Subcutaneous adipose tissue (tissue), 4 donors: ENCODE measurements around the gene APOD. TPM values are rescaled to one million over a fixed set of nuclear protein-coding genes. Genes with fewer than 3 reads are reported as not detected.

Source experiments
- CTCF ChIP-seq: fragments of 450-650 bp; IDR thresholded peaks from one replicate; pipeline ENCODE4 v1.5.1; 2016; ENCODE audit warnings: low read depth, mild to moderate bottlenecking, control low read depth, antibody characterized with exemption, moderate library complexity
- total RNA-seq, 4 donors: library from RNA; depleted of rRNA; stranded (reverse); fragments of >200 nt; gene quantifications; one replicate each; pipeline ENCODE4 v1.1.0, GENCODE V29; 2016

APOD gene
- total RNA-seq, 4 donors from 2014 or later = 717 to 1,841 (median 1,266) TPM

- no peak for TF ChIP-seq CTCF
Measured at GRCh38 chr3:195573611-195574496, 9.9 kb downstream of the APOD start.

- TF ChIP-seq CTCF = no peak
Measured at GRCh38 chr3:195571361-195571760, 12.4 kb downstream of the APOD start.

GRCh38 chr3:195570912-195571311, 12.8 kb downstream of the APOD start:
- TF ChIP-seq CTCF = no peak

GRCh38 chr3:195570344-195570743, 13.4 kb downstream of the APOD start:
- TF ChIP-seq CTCF = no peak

- no peak for TF ChIP-seq CTCF
Measured at GRCh38 chr3:195568630-195569029, 15.1 kb downstream of the APOD start.

GRCh38 chr3:195566797-195567196, 16.9 kb downstream of the APOD start:
- TF ChIP-seq CTCF = no peak

- no peak for TF ChIP-seq CTCF
Measured at GRCh38 chr3:195565716-195566115, 18.0 kb downstream of the APOD start.
